RWPE2 (cell line): ENCODE results near the gene KLRC3.
A peak's percentile ranks its signal among the peaks of the same experiment; 100 is the strongest.

Source experiments
- ATAC-seq: fragments of 200-7000 bp; cut with Tn5 transposase; 3 replicates; pipeline ENCODE4 v1.9.1; 2021; ENCODE audit warnings: low read depth
- DNase-seq: peaks from one replicate; pipeline ENCODE4 v3.0.0-alpha.2; 2020; ENCODE audit warnings: low spot score
- H3K27ac ChIP-seq: fragments of 450-650 bp; 2 replicates; pipeline ENCODE4 v1.5.1; 2017; ENCODE audit warnings: mild to moderate bottlenecking; ENCODE audit not compliant: poor library complexity, severe bottlenecking
- H3K27me3 ChIP-seq: fragments of 250-450 bp; sonication (Bioruptor Pico); 2 replicates; pipeline ENCODE4 v1.5.1; 2021; ENCODE audit warnings: mild to moderate bottlenecking, moderate library complexity; ENCODE audit not compliant: insufficient read depth, poor library complexity, severe bottlenecking
- H3K36me3 ChIP-seq: fragments of 250-450 bp; sonication (Bioruptor Pico); 2 replicates; pipeline ENCODE4 v1.5.1; 2020; ENCODE audit warnings: low read depth, mild to moderate bottlenecking, moderate library complexity
- H3K4me1 ChIP-seq: fragments of 250-450 bp; sonication (Bioruptor Pico); 2 replicates; pipeline ENCODE4 v1.5.1; 2021; ENCODE audit warnings: mild to moderate bottlenecking, moderate library complexity; ENCODE audit not compliant: insufficient read depth, poor library complexity, severe bottlenecking
- H3K4me3 ChIP-seq: fragments of 250-450 bp; sonication (Bioruptor Pico); 2 replicates; pipeline ENCODE4 v1.5.1; 2021; ENCODE audit warnings: mild to moderate bottlenecking, moderate library complexity; ENCODE audit not compliant: severe bottlenecking
- H3K9me3 ChIP-seq: fragments of 250-450 bp; sonication (Bioruptor Pico); 2 replicates; pipeline ENCODE4 v1.5.1; 2021; ENCODE audit warnings: mild to moderate bottlenecking, moderate library complexity; ENCODE audit not compliant: severe bottlenecking
- CTCF ChIP-seq: fragments of 450-650 bp; IDR thresholded peaks from one replicate; pipeline ENCODE4 v1.5.1; 2017; ENCODE audit warnings: mild to moderate bottlenecking, moderate library complexity; ENCODE audit not compliant: poor library complexity, severe bottlenecking

KLRC3 gene

GRCh38 chr12:10365696-10366405 is 54.5 kb downstream of the KLRC3 start:
- Histone ChIP-seq H3K27ac (peak overlapping the region; percentile 85), H3K27me3 (no peaks in the 10 kb centered on the region), H3K4me1 (peaks cover 16% of the 10 kb centered on the region), H3K4me3 (peak overlapping the region; percentile 39), H3K9me3 (no peaks in the 10 kb centered on the region), H3K36me3 (no peaks in the 10 kb centered on the region)
- ATAC-seq (no peak), DNase-seq (no peak)
- no peak for TF ChIP-seq CTCF

- Histone ChIP-seq H3K27ac (peak overlapping the region; percentile 85), H3K27me3 (no peaks in the 10 kb centered on the region), H3K36me3 (no peaks in the 10 kb centered on the region), H3K9me3 (no peaks in the 10 kb centered on the region), H3K4me1 (peaks cover 16% of the 10 kb centered on the region), H3K4me3 (peak overlapping the region; percentile 39)
- ATAC-seq: peak; percentile 54
- no peak for DNase-seq
- TF ChIP-seq CTCF: no peak
Measured at GRCh38 chr12:10364815-10365622, 55.4 kb downstream of the KLRC3 start.

GRCh38 chr12:10363914-10364814 is 56.2 kb downstream of the KLRC3 start:
- Histone ChIP-seq H3K4me1 (peaks cover 16% of the 10 kb centered on the region), H3K27me3 (no peaks in the 10 kb centered on the region), H3K4me3 (peak overlapping the region; percentile 39), H3K9me3 (no peaks in the 10 kb centered on the region), H3K27ac (peak overlapping the region; percentile 85), H3K36me3 (no peaks in the 10 kb centered on the region)
- ATAC-seq: peak; percentile 67
- no peak for DNase-seq
- TF ChIP-seq CTCF: no peak

- TF ChIP-seq CTCF: no peak
- no peak for DNase-seq
- H3K36me3 ChIP-seq: no peaks in the 10 kb centered on the region
- H3K9me3 ChIP-seq: no peaks in the 10 kb centered on the region
- peak overlapping the region; percentile 85 for H3K27ac ChIP-seq
- no peaks in the 10 kb centered on the region for H3K27me3 ChIP-seq
- peaks cover 16% of the 10 kb centered on the region for H3K4me1 ChIP-seq
- H3K4me3 ChIP-seq: peak overlapping the region; percentile 39
- no peak for ATAC-seq
Measured at GRCh38 chr12:10363658-10363913, 56.8 kb downstream of the KLRC3 start.
